Stomach (tissue), 4 donors: Measurements from ENCODE around the gene ADAM11.

Experiments
- EP300 ChIP-seq: sonication (generic); formaldehyde crosslinking; IDR thresholded peaks from one replicate; pipeline ENCODE4 v1.6.1; 2017; ENCODE audit warnings: antibody characterized with exemption
- POLR2A ChIP-seq, 4 donors: fragments of 450-650 bp; IDR thresholded peaks; one replicate each; pipeline ENCODE4 v1.6.1; 2016; ENCODE audit warnings: antibody characterized with exemption in 4 of 4, control low read depth in 2 of 4, mild to moderate bottlenecking in 1 of 4, moderate library complexity in 1 of 4
- POLR2AphosphoS5 ChIP-seq, 3 donors: sonication (generic); formaldehyde crosslinking; IDR thresholded peaks; one replicate each; pipeline ENCODE4 v1.6.1; 2016; ENCODE audit warnings: antibody characterized with exemption in 3 of 3
- TF ChIP-seq, protein P1 (sequence below), 7 experiments: fragments of 450-650 bp in 4 of 7; fragments of 200-600 bp in 3 of 7; sonication (generic) in 3 of 7; IDR thresholded peaks; one replicate each; pipeline ENCODE4 v1.5.1; 2016 to 2019; ENCODE audit warnings: antibody characterized with exemption in 7 of 7, control low read depth in 2 of 7, mild to moderate bottlenecking in 1 of 7

DNA sequence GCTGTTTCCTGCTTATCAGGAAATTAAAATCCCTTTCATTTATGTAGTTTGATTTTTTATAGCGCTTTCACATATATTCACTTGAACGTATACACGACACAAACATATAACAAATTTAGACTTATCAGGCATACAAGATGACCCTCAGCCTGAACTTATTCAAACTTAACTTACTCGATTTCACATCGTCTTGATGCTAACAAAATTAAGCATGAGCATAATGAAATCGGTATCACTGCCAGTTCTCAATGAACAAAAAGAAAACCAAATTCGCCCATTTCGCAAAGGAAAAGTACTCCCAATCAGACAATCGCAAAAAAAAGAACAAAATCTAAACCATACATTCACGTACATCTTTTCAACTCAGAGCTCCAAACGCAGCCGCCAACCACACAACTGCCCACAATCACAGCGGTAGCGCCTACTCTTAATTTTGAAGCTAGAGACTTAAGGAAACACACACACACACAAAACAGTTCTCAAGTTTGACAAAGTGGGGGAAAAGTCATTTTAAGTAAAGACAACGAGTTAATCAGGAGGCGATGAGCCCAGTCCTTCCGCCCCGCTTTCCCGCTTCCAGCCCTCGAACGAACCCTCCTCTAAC is 70.2 kb downstream of the ADAM11 start:
- TF ChIP-seq POLR2A (IDR thresholded peaks at IDR 0.05) (no peak), POLR2AphosphoS5 (IDR thresholded peaks at IDR 0.05) (no peak), EP300 (no peak)
- TF ChIP-seq, protein P1, sequence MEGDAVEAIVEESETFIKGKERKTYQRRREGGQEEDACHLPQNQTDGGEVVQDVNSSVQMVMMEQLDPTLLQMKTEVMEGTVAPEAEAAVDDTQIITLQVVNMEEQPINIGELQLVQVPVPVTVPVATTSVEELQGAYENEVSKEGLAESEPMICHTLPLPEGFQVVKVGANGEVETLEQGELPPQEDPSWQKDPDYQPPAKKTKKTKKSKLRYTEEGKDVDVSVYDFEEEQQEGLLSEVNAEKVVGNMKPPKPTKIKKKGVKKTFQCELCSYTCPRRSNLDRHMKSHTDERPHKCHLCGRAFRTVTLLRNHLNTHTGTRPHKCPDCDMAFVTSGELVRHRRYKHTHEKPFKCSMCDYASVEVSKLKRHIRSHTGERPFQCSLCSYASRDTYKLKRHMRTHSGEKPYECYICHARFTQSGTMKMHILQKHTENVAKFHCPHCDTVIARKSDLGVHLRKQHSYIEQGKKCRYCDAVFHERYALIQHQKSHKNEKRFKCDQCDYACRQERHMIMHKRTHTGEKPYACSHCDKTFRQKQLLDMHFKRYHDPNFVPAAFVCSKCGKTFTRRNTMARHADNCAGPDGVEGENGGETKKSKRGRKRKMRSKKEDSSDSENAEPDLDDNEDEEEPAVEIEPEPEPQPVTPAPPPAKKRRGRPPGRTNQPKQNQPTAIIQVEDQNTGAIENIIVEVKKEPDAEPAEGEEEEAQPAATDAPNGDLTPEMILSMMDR (IDR thresholded peaks at IDR 0.05), result no peak
